GM18498 (cell line): Measurements from ENCODE around the gene UQCRHL.
"Not testable (repeated sequence)": the region's sequence is repeated elsewhere in the genome, so short reads cannot be mapped to it uniquely, and the experiment has no call there.

Source experiments
- ATAC-seq: cut with Tn5 transposase; IDR thresholded peaks from one replicate; pipeline ENCODE4 v1.9.1; 2021; ENCODE audit warnings: mild to moderate bottlenecking, moderate library complexity; ENCODE audit not compliant: unreplicated experiment

The UQCRHL gene

DNA sequence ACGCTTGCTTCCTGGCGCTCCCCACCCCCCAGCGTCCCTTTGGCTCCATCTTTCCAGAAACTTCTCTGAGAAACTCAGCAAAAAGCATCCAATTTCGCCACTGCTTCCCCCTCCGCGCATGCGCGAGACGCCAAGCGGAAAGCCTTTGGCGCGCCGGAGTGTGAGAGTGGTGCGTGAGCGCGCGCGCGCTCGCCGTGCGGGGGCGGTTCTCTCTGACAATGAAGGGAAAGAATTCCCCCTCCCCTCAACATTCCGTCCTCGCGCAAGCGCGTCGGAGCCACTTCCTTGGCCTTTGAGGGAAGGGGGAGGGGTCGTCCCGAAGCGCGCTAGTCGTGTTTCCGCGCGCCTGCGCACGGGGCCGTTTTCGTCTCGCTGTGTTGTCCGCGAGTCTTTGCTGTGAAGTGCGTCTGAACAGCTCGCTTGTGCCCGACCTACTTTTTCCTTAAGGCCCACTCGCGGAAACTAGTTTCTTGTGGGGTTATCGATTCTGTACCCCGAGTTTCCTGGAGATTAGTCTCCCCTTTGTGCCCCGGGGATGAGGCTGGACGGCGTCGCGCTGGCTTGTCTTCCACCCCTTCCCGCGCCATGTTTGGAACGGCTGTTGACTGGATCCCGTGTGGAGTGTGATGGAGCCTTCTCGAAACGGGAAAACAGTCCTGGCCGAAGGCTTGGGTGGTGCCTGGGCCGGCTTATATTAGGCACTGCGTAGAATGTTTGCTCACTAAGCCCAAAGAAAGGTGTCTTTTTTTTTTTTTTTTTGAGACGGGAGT, 28.5 kb upstream of the UQCRHL start:
- ATAC-seq = peak; percentile 55

DNA sequence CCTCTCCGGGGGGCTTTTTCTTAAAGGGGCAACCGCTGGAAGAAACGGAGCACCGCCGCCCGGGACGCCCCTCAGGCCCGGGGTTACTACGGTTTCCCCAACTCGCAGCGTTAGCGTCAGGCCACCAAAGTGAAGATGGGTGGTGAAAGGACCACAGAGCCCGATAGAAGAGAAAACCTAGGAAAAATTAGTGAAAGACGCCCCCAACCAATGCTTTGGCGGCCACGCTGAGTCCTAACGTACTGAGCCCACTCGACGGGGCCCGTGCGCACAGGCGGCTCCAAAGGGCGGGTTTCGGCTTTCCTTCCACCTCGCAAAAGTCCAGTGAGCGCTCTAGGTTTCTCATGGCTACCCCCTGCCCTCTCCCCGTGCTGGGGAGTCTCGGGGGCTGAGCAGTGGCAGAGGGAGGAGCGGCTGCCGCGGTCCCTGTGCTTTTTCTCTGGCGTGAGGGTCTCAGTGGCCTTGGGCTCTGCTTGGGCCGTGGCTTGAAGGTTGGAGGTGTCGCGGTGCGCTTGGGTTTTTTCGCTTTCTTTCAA, 27.8 kb upstream of the UQCRHL start:
- peak; percentile 5 for ATAC-seq

DNA sequence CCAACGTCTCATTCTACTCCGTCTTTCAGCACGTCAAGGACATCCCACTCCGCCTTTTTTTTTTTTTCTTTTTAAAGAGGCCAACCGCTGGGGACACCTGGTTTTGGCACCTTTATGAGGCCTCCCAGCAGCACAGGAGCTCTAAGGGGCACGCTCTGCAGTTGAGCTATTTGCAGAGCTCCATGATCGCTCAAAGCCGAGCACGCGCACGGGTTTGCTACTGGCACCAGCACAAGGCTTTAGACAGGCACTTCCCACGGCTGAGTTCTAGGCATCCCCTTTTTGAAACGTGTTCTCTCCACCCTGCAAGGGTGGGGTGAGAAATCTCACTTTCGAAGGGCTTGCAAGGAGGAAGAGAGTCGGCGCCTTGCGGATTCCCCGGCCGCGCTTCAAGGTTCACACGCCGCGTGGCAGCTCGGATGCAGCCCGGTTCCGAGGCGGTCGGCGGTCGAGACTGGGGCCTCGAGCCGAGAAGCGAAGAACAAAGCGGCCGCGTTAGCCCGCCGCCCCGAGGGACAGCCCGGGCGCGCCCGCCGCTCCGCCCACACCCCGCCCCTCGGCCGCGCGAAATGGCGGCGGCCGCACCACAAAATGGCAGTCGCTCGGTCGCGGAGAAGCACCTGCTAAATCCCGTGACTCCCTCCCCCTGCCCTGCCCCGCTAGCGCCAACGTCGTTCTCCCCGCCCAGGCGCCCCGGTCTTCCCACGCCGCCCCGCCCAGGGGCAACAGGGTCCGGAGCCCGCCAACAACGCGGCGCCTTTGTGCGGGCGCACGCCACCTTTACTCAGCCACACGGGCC, 27.2 kb upstream of the UQCRHL start:
- ATAC-seq = peak; percentile 56

DNA sequence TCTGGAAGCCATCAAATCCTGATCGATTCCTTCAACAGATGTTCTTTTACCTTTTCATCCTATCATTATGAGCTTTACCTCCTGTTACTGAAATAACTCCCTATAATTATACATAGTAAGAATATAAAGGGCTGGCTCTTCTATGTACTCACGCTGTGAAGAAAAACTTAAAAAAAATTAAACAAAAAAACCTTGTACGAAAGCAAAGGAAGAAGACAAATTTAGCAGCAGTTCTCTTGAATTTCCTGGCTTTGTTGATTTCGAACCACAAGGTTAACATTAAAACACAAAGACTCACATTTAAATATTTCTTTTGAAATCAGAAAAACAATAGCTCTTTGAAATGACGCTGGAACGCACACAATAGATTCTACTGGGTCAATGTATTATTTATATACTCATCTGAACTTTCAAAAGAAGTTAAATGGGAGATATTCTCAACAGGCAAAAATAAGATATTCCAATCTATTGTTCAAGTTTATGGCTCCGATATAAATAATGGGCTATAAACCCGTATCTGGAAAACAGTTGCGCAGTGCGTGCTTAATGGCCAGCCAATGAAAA, 26.5 kb upstream of the UQCRHL start:
- no peak for ATAC-seq

DNA sequence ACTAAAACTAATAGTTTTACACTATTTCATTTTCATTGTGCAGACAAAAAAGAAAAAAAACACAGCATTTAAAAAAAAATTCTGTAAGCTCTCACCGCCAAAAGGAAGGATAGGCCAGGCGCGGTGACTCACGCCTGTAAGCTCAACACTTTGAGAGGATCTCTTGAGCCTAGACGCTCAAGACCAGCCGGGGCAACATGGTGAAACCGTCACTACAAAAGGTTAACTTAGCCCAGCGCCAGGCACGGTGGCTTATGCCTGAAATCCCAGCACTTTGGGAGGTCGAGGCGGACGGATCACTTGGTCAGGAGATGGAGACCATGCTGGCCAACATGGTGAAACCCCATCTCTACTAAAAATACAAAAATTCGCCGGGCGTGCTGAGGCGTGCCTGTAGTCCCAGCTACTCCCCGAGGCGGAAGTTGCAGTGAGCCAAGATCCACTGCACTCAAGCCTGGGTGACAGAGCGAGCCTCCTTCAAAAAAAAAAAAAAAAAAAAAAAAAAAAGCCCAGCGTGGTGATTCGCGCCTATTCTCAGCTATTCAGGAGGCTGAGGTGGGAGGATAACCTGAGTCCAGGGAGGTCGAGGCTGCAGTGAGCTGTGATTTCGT, 25.7 kb upstream of the UQCRHL start:
- ATAC-seq = no peak

DNA sequence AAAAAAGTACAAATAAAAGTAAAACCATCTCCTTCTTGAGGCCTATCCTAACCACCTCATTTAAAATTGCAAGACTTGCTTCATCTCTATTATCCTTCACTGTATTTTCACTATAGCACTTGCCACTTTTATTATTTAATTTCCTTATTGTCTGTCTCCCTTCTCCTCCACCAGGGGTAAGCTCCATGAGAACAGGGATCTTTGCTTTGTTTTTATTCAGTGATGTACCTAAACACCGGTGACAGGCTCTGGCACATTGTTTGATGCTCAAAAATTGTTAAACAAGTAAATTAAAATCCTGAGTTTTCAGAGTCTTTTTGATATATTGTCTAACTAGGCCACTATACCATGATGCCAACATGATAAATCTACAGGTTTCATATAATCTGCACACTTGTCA, 22.8 kb upstream of the UQCRHL start:
- ATAC-seq = no peak

DNA sequence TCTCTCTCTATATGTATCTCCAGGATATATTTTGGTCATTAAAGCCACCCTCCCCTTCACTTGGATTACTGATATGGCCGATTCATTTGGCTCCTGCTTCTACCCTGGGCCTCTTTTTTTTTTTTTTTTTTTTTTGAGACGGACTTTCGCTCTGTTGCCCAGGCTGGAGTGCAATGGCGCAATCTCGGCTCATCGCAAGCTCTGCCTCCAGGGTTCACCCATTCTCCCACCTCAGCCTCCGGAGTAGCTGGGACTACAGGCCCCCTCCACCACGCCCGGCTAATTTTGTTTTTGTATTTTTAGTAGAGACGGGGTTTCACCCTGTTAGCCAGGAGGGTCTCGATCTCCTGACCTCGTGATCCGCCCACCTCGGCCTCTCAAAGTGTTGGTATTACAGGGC, 21.5 kb upstream of the UQCRHL start:
- ATAC-seq = not testable (repeated sequence)

DNA sequence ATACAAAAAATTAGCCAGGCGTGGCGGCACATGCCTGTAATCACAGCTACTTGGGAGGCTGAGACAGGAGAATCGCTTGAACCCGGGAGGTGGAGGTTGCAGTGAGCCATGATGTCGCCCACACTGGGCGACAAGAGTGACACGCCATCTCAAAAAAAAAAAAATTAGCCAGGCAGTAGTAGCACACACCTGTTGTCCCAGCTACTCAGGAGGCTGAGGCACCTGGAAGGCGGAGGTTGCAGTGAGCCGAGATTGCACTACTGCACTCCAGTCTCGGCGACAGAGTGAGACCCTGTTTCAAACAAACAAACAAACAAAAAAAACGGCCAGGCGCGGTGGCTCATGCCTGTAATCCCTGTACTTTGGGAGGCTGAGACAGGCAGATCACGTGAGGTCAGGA, 20.1 kb upstream of the UQCRHL start:
- ATAC-seq = not testable (repeated sequence)

DNA sequence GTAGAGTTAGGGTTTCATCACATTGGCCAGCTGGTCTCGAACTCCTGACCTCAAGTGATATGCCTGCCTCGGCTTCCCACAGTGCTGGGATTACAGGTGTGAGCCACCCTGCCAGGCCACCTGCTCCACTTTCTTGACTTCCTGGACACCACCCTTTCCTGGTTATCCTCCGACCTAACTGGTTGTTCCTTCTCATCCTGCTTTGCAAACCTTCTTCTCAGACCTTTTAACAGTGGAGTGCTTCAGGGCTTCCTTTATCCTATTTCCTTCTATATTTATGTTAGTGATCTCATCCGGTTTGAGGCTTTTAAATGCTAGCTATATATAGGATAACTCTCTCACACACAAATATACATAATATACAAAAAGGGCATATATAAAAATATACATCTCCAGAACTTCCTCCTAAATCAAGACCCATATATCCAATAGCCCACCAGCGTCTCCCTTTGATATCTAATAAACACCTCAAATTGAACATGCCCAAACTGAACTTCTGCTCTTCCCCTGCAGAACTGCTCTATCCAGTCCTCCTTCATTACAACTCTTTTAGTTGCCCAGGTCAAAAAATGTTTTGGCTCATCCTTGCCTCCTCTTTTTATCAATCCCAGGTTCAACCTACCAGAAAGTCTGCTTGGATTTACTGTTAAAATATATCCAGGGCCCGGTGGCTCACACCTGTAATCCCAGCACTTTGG, 19.5 kb upstream of the UQCRHL start:
- ATAC-seq = no peak

DNA sequence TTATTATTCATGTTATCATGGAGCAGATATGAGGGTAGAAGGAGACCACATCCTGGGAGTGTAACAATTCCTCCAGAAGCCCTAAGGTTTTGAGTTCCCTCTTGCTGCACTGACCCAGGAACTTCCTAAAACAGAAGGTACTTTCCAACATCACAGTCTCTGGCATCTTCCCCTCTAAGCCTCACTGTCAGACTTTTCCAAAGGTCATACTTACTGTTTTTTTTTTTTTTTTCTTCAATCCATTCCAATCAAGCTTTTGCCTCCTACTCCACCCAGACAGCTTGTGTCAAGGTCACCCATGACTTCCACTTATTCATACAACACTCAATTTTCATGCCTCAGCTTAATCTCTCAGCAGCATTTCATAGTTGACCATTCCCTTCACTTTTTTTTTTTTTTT, 18.4 kb upstream of the UQCRHL start:
- ATAC-seq = no peak

DNA sequence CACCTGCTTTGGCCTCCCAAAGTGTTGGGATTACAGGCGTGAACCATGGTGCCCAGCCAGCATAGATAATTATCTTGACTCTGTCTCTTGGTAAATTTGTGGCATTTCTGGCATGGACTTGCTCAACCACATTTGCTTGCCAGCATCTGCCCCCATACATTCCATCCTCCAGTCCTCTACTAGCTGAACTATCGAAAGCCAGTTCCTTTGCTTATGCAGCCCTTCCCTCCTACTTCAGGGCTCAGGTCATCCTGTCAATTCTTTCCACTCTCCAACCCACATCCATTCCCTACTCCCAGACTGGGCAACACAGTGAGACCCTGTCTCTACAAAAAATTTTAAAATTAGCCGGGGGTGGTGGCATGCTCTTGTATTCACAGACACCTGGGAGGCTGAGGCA, 13.0 kb upstream of the UQCRHL start:
- ATAC-seq = no peak

DNA sequence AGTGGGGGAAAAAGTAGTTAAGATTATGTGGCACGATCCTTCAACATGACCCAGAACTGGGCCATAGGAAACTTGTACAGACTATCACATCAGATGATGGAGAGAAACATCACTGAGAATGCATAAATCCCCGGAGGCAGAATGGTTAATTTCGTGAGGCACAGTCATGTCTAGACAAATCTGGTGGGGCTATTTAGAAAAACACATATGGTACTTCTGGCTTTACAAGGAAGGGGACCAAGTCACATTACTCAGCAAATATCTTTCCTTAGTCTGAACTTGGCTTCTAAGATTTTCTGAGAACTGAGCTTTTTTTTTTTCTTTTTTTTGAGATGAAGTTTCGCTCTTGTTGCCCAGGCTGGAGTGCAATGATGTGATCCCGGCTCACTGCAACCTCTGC, 9.2 kb upstream of the UQCRHL start:
- ATAC-seq = no peak

DNA sequence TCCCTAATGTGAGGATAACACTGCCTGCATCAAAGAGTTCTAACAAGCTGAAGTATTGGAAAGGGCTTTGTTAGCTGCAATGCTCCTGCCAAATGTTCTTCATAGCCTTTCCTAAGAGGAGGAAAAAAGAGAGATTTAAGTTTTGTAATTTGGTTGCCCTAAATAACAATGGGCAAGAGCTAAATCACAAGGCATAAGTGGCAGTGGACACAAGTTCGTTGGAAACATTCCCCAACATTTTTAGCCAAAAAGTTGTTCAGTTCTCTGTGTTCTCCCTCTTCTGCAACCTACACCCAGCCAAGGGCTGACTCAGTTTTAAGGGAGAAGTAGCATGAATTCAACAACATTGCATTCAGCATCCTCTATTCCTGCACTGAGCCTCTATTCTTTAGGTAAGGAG, 2.6 kb upstream of the UQCRHL start:
- ATAC-seq = no peak

DNA sequence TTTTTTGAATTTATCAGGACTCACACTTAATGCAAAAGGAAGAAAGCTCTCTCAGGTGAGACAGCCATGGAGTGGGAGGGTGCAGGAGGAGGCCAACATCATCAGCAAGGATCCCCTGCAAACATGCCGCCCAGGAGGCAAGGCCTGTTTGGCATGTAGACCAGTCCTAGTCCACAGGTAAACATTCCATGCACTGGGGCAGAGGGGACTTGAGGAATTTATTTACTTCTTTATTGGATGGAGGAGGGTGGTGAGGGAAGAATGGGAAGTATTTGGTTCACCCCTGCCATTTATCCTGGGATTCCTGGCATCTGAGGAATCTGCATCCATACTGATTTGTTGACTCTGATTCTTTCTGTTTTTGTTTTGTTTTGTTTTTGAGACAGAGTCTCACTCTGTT, 1.5 kb upstream of the UQCRHL start:
- ATAC-seq = no peak

DNA sequence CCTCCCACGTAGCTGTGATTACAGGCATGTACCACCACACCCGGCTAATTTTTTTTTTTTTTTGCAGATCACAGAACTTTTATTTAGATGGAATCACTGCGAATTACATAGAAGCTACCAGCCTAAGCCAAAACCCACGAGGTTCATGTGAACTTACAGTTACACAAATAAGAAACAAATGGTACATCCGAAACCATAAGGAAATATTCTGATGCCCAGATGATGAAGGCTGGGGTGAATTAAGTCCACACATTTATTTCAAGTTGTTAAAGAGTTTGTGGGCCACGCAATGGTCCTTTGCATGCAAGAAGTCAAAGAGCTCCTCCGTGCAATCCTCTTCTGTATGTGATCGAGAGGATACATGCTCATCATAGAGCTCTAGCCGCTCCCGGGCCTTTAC, 328 bp downstream of the UQCRHL start:
- no peak for ATAC-seq

DNA sequence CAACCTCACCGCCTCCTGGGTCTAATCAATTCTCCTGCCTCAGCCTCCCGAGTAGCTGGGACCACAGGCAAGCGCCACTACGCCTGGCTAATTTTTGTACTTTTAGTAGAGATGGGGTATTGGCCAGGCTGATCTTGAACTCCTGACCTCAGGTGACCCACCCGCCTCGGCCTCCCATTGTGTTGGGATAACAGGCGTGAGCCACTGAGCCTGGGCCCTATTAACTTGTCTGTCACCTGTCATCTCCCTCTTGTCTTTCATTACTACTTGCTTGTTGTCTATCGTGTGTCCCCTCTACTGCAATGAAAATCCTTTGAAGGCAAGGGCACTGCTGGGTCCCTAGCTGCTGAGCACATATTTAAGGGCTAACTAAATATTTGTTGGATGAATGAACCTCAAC, 3.4 kb downstream of the UQCRHL start:
- ATAC-seq = no peak

DNA sequence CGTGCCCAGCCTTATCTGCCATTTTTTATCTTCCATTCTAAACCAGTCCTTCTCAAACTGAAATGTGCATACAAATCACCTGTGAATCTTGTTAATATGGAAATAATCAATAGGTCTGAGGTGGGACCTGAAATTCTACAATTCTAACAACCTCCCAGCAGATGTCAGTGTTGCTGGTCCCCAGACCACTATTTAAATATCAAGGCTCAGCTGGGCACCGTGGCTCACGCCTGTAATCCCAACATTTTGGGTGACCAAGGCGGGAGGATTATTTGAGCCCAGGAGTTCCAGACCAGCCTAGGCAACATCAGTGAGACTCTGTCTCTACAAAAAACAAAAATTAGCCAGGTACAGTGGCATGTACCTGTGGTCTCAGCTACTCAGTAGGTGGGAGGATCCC, 4.1 kb downstream of the UQCRHL start:
- no peak for ATAC-seq

DNA sequence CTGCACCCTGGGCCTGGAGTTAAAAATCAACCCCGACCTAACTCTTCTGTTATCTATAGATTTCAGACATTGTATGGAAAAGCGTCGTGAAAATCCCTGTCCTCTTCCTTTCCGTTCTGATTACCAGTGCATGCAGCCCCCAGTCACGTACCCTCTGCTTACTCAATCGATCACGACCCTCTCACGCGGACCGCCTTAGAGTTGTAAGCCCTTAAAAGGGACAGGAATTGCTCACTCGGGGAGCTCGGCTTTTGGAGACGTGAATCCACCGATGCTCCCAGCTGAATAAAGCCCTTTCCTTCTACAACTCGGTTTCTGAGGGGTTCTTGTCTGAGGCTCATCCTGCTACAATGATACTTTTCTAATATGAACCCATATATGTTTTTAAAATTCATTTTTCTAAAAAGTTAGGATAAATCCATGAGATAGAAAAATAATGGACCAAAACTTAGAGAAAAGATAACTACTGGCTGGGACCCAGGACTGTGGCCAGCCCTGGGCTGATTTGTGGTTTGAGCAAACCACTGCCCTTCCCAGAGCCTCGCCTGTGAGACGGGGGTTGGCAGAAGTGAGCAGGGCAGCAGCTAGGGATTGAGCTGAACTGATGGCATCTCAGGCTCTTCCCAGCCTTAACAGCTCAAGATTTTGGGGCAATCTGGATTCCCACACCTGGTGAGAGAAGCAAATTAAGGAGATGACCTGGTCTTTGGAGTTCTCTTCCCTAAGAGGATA, 5.0 kb downstream of the UQCRHL start:
- no peak for ATAC-seq

DNA sequence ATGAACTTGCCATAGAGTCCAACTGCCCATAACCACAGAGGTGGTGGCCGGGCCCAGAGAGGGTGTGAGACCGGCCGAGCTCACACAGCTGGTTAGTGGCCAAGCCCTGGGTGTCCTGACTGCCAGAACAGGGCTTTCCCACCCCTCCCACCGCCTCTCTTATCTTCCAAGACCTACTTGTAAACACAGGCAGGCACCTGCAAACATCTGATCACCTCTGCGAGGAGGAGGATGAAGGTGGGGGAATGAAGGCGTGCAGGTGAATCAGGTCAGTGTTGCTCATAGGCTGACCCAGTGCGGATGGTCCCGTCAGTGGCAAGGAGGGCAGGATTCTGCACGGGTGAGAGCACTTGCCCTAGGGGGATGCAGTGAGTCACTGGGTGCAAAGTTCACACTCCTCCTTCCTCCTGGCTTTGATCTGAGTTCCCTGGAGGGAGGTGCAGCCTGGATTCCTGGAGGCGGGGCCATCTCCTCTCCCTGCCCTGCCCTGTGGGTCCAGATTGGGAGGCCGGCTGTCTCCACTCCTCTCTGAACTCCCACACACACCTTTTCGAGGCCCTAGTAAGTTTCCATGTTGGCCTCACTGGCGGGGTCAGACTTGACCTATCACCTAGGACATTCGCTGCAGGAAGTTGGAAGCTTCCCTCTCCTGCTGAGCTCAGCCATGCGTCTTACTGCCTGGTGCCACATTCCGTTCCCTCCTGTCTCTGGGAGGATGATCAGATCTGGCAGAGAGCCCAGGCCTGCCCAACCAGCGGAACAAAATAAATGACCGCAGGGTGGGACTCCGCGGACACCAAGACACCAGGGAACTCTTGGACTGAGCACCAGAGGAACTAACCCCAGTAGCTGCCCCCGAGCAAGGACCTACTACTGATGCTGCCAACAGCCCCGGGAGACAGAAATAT, 7.3 kb downstream of the UQCRHL start:
- no peak for ATAC-seq
